ENCODE data around the gene INKA1.

DNA sequence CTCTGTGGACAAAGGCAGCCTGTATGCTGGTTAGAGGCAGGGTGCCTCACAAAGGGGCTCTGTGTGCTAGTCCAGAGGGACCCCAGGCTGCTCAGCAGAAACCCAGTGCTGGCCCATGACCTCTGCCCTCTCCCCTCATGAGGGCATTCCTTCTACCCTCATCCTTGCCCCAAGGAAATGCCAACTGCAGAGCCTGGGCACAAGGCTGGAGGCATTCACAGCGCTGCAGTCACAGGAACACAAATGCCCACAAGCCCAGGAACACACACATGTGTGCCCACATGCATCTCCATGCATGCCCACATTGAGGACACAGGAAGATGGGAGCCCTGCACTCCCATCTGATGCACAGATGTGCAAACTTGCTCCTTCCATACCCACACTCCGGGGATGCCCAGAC lies 3.8 kb downstream of the INKA1 start:
- TF ChIP-seq CTCF (optimal IDR thresholded peaks at IDR 0.05 in 1 of 3, IDR thresholded peaks at IDR 0.05 in 1 of 3, conservative IDR thresholded peaks at IDR 0.05 in 1 of 3; ENCODE audit: extremely low read depth in 1 of 3, insufficient read depth in 2 of 3, low read length in 3 of 3) (no peak), EZH2 (IDR thresholded peaks at IDR 0.05; ENCODE audit: low read length) (no peak)
